AG10803 (cell line): Measurements from ENCODE around the gene GPANK1.

Experiments
- DNase-seq: peaks from one replicate; pipeline ENCODE4 v3.0.0; 2010; ENCODE audit warnings: low read depth
- H3K4me3 ChIP-seq: 2 replicates; pipeline ENCODE4 v1.5.1; 2011; ENCODE audit warnings: mild to moderate bottlenecking, low read length, control low read depth
- CTCF ChIP-seq: conservative IDR thresholded peaks from 2 replicates; pipeline ENCODE4 v1.5.1; 2011; ENCODE audit warnings: mild to moderate bottlenecking, low read length, control low read depth, inconsistent platforms

GPANK1 gene

DNA sequence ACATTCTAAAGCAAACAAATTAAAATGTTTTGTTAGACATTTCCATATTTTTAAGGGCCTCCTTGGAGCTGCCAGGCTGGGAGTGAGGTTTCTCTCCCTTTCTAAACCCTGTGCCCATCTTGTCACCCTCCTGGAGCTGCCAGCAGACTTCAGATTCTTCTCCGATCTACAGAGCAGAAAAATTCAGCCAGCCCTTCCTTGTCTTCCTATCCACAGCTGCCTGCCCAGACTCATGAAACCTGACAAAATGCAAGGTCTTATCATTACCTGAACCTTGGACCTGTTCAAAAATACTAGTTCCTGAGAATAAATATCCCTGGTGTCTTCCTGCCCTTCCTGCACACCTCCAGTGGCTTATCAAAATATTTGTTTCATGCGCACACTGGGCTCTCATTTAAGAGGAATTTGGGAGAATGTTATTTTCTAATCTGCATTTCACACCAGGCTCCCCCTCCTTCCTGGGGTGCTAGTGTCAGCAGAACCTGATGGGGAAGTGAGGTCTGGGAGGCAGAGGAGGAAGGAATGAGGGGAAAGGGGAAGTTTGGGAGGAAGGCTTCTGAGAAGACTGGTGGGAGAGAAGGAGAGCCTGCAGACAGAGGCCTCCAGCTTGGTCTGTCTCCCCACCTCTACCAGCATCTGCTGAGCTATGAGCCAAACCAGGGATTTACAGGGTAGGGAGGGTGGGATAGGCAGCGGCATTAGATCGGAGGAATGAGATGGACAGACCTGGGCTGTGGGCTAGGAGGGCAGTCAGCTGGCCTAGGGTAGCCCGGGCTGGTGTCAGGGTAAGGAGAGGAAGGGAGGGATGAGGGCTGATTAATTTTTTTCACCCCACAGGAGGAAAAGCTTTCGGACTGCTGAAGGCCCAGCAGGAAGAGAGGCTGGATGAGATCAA, 49.9 kb downstream of the GPANK1 start, which contains the start of gene AIF1:
Gene AIF1, plus strand, starts transcription at position 551 of the 895 bp plus-strand sequence. Its CDS starts 96 bp downstream, at position 647.
- no peak within 1 kb of the TSS for H3K4me3 ChIP-seq
- DNase-seq, result no peak
- TF ChIP-seq CTCF, result no peak

DNA sequence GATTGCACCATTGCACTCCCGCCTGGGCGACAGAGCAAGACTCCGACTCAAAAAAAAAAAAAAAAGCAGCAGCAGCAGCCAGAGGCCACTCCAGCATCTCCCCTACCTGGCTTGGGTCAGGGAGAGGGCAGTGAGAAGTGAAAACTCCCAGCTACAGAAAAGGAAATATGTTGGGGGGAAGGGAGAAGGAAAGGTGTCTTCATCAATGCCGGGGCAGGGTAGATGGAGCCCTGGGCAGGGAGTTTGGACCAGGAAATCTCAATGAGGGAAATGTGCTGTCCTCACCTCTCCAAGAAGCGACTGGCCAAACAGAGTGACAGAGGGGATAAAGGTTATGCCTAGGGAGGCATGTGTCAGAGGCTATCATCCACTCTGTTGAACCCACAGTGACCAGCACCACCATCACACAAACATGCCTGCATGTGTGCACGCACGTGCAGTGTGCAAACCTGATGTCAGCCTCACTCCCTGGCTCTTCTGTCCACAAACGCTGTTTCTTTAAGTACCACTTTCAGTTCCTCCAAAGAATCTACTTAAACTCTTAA, 50.6 kb downstream of the GPANK1 start:
- TF ChIP-seq CTCF, result no peak
- DNase-seq, result no peak
- H3K4me3 ChIP-seq, result no peak overlapping the region
